GM19438 (cell line): ENCODE measurements around the gene MAP3K5.

Source experiments
- ATAC-seq: cut with Tn5 transposase; IDR thresholded peaks from one replicate; pipeline ENCODE4 v1.9.1; 2021; ENCODE audit warnings: low read depth; ENCODE audit not compliant: unreplicated experiment

Gene MAP3K5

DNA sequence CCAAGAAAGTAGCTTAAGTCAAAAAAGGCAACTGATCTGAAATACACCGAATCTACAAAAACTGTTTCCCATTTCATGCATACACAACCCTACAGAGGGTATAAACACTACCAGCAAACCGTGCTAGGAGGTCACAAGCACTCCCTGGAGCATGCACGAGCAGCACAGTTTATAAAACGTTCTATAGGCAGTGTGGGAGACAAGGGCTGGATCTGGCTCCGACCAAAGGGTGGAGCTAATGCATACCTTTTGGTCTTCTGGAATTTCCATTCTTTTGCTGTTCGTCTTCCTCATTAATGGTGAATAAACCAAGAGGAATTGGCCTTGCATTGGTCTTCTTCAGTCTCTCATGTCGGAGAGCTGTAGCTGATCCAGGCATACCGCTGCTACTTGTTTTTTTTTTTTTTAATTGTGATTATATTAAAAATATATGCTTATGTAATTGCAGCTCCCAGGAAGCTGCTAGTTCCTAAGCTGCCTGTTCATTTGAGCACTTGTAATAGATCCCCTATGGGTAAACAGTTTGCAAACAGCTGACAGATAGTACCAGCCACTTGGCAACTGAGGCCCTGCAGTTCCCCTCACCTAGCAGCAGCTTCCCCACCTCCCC is 266.6 kb downstream of the MAP3K5 start:
- ATAC-seq = no peak

DNA sequence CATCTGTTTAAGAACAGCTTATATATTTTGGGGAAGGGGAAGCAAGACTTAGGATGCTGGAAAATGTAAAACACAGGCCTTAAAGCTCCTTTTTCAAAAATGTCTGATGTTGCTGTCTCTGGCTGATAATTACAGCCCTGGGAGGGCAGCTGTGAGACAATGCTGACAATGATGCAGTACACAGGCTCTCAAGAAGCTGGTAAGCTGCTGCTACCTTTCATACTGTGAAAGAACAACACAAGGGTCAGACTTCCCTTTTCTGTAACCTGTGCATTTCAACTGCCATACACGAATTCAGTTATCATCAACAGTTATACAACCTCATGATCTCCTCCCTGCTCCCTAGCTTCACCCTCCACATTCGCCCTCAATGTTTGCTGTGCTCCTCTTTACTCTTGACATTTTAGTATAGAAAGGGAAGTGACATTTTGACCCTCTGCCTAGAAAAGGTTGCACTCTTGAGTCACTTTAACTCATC is 267.3 kb downstream of the MAP3K5 start:
- ATAC-seq = no peak

DNA sequence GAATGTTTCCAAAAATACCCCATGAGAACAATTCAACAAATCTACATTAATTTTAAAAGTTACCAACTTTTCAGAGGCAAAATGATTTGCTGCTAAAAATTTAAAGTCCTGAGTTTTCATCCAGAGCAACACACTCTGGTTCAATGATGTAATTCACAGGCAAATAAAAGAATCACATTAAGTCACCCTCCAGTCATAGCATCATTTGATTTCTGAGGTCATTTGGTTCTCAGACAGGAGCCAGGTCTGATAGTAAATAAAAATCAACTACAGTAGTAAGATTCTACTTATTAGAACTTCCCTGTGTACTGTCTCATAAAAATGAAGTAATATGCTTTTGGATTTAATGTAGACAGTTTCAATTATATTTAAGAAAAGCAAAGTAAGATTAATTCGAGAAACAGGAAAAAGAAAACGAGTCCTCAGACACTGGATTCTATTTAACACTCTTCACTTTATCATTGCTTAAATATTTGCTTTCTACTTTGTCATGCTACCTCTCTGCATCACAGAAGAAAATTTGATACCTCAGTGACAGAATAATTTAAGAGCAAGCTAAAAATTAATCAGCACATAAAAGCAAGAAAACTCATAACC is 267.8 kb downstream of the MAP3K5 start:
- ATAC-seq = no peak

- no peak for ATAC-seq
Measured at GRCh38 chr6:136523196-136523595, 269.1 kb downstream of the MAP3K5 start.

GRCh38 chr6:136522636-136523035 is 269.6 kb downstream of the MAP3K5 start:
- no peak for ATAC-seq

DNA sequence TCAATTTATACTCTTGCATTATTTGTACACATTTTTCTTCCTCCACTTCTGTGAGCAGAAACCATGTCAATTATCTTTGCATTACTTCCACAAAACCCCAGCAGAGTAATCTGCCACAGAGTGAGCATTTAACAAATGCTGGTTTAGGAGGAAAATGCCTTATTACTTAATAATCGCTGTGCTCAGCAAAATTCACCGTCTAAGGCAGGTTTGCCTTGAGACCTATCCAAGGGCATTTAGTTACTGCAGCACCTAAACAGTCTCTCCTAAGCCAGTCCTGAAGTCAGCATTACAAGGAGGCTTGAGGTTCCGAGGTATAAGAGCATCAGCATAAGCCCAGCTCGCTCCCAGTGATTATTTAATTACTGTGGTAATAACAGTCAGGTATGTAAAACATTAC is 270.4 kb downstream of the MAP3K5 start:
- ATAC-seq = no peak

DNA sequence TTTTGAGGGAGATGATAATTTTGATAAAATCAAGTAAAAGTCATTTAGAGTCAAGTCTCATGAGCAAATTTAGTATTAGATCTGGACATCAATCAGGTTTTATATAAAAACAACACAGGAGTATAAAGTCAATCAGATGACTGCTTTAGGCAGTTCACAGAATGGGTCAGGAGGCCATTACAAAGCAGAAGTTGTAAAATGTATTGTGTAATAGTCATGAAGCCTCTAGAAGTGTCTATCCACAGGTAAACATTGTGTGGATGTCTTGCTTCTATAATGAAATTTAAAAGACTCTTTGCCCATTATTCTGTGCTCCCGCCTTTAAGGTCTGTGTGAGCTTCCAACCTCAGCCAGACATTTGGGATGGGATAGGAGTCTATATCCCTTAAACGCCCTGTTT is 270.9 kb downstream of the MAP3K5 start:
- ATAC-seq = no peak

DNA sequence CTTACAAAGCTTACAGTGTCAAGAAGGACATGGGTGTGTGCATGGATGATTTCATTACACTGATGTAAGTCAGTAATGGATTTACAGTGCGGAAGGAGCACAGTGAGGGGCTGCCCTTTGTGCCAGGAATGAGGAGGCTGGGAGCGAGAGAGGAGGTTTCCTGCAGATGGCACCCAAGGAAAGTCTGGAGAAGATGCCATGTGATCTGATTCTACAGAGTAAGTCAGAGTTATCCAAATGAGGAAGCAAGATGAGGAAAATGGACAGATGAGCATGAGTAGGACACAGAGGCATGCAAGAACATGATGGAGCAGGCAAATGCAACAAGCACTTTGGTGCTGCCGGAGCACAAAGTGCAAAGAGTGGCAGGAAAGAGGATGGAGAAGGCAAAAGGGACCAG is 271.8 kb downstream of the MAP3K5 start:
- no peak for ATAC-seq

DNA sequence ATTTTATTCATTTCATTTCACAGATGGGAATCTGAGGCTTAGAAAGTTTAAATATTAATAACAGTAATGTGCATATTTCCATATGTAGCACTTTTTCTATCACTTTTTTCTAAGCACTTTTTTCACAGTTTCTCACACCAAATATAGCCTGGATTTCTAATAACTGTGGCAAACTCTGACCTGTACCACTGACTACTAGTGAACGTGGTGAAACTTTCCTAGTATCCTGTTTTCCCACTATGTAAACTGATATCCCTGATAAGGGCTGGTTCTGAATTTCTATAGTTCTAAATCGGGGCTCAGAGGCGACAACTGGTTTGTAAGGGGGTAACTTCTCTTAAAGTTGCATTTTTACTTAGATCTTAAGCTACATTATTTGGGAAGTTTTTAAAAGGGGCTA is 274.7 kb downstream of the MAP3K5 start:
- ATAC-seq = no peak

GRCh38 chr6:136517002-136517401 is 275.3 kb downstream of the MAP3K5 start:
- no peak for ATAC-seq

GRCh38 chr6:136514591-136514990 is 277.7 kb downstream of the MAP3K5 start:
- ATAC-seq = no peak

DNA sequence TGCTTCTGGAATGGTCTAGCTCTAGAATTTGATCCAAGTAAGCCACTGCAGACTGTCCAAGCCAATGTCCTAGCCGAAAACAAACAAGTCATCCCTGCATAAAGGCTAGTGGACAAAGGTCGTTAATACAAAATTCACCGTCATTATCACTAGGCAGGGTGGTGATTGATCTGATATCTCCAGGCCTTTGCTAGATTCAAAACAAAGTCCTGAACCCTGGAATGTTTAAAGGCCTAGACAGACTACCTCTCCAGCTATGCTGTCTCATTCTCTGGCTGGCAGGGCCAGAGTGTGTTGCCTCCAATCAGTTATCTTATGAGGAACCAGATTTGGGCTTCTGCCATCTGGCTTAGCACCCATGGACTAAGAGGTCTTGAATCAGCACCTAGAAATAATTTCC is 280.4 kb downstream of the MAP3K5 start:
- ATAC-seq = no peak

DNA sequence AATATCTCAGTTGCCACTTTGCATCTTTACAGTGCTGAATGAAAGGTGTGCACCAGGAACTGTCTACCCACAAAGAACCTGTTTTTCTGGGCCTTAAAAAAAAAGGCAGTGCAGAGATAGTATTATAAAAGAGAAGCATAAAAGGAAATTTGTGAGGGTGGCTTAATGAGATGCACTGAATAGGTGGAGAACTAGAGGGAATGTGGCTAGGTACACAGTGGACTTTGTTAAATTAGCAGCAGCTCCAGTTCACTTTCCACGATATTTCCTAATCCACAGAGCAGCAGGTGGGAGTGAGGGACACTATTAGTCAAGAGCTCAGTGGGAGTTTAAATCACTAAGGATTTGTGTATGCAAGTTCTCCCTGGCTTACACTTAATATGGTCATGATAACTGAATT is 280.9 kb downstream of the MAP3K5 start:
- no peak for ATAC-seq

- no peak for ATAC-seq
Measured at GRCh38 chr6:136510782-136511181, 281.5 kb downstream of the MAP3K5 start.

DNA sequence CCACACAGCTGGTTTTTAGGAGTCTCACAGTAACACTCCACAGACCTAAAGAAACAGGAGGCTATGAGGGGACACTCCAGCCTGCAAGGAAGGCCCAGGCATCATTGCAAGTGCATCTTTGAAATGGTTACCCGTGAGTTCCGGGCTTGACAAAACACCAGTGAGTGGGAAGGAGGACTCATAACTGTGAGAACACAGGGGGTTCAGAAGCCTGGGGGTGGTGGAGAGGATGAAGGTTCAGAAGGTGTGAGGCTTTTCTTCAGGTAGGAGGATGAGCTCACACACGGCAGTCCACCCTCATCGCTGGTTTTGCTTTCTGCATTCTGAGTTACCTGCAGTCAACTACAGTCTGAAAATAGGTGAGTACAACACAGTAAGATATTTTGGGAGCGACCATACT is 282.0 kb downstream of the MAP3K5 start:
- no peak for ATAC-seq

DNA sequence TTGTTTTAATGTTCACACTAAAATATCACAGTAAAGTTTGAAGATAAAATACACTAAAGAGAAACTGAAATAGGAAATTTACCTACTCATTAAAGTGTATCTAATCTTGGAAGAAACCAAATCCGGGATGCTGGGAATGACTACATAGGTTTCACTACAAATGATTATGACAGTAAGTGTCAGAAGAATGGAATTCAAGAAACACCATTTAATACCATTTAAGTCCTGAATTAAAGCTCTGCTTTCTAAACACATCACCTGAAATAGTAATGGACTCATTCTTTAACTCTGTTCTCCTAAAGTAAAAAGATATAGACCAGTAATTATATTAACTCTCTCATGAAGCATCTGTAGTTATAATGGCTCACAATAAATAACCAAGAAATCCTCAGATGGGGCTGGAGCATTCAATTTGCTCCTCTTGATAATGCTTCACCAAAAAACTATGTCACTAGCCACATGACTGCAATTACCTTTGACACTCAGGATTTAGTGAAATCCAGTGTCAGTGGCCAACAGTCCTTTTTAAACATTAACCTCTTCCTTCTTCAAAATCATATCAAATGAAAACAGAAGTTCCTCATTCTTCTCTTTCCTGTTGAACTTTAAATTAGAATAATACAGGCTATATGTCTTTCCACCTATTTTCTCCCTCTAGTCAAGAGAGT is 283.4 kb downstream of the MAP3K5 start:
- ATAC-seq = no peak
